ENCODE data around the gene ZNF727.
"Not testable (repeated sequence)": the region's sequence is repeated elsewhere in the genome, so short reads cannot be mapped to it uniquely, and the experiment has no call there.

Gene ZNF727

GRCh38 chr7:64045301-64046040 lies at the start of gene ZNF727:
TSS of gene ZNF727 (plus strand) at chr7:64045434. CDS start at chr7:64045622, 188 bp downstream.
- peak; percentile 27 for DNase-seq

- DNase-seq = no peak
Measured at GRCh38 chr7:63998549-63998948, 46.7 kb upstream of the ZNF727 start, which contains the start of gene ZNF722. TSS of gene ZNF722 (plus strand) at chr7:63998849. CDS start at chr7:63998962, 113 bp downstream.

DNA sequence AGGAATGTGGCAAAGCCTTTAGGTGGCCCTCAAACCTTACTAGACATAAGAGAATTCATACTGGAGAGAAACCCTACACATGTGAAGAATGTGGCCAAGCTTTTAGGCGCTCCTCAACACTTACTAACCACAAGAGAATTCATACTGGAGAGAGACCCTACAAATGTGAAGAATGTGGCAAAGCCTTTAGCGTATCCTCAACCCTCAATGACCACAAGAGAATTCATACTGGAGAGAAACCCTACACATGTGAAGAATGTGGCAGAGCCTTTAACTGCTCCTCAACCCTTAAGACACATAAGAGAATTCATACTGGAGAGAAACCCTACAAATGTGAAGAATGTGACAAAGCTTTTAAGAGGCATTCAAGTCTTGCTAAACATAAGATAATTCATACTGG lies 29.7 kb upstream of the ZNF727 start:
- not testable (repeated sequence) for DNase-seq

- no peak for DNase-seq
Measured at GRCh38 chr7:64035388-64035787, 9.8 kb upstream of the ZNF727 start.

- DNase-seq = no peak
Measured at GRCh38 chr7:64037095-64037494, 8.1 kb upstream of the ZNF727 start.

- no peak for DNase-seq
Measured at GRCh38 chr7:64046041-64046389, 781 bp downstream of the ZNF727 start.

GRCh38 chr7:64077837-64078698 lies 32.8 kb downstream of the ZNF727 start:
- DNase-seq = not testable (repeated sequence)

- DNase-seq = no peak
Measured at GRCh38 chr7:64078699-64078994, 33.4 kb downstream of the ZNF727 start.

GRCh38 chr7:64087501-64087900 lies 42.3 kb downstream of the ZNF727 start:
- no peak for DNase-seq

DNA sequence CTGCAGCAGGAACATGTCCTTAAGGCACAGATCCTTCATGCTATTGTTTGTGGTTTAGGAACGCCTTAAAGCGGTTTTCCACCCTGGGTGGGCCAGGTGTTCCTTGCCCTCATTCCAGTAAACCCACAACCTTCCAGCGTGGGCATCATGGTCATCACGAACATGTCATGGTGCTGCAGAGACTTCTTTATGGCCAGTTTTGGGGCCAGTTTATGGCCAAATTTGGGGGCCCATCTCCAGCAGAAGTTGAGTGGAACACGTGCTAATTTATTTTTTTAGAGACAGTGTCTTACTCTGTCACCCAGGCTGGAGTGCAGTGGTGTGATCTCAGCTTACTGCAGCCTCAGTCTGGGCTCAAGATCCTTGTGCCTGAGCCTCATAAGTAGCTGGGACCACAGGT lies 43.6 kb downstream of the ZNF727 start:
- not testable (repeated sequence) for DNase-seq
